OCI-LY1 (cell line): ENCODE data around the gene ADSL.

Source experiments
- H2AFZ ChIP-seq: fragments of 200-600 bp; sonication (generic), shearing (Covaris generic); 2 replicates; pipeline ENCODE4 v1.6.0; 2014; ENCODE audit warnings: antibody characterized with exemption, mild to moderate bottlenecking, low read length
- H3F3A ChIP-seq: fragments of 200-600 bp; sonication (generic), shearing (Covaris generic); 2 replicates; pipeline ENCODE4 v1.6.0; 2014; ENCODE audit warnings: mild to moderate bottlenecking, antibody characterized with exemption, low read length, moderate library complexity; ENCODE audit not compliant: insufficient read depth
- H3K27ac ChIP-seq: fragments of 200-600 bp; sonication (generic); 2 replicates; pipeline ENCODE4 v1.5.1; 2014; ENCODE audit warnings: low read length, mixed run types, mild to moderate bottlenecking, low read depth; ENCODE audit not compliant: poor library complexity, severe bottlenecking
- H3K27me3 ChIP-seq: fragments of 200-600 bp; sonication (generic); 2 replicates; pipeline ENCODE4 v1.6.0; 2014; ENCODE audit warnings: antibody characterized with exemption, mild to moderate bottlenecking, low read length, moderate library complexity; ENCODE audit not compliant: insufficient read depth
- H3K36me3 ChIP-seq: fragments of 200-600 bp; sonication (generic); 2 replicates; pipeline ENCODE4 v1.6.1; 2014; ENCODE audit warnings: mild to moderate bottlenecking, antibody characterized with exemption, low read length, moderate library complexity, mixed read lengths; ENCODE audit not compliant: insufficient read depth
- H3K4me1 ChIP-seq: fragments of 200-600 bp; sonication (generic); 2 replicates; pipeline ENCODE4 v1.5.1; 2014; ENCODE audit warnings: mild to moderate bottlenecking, low read length, moderate library complexity; ENCODE audit not compliant: insufficient read depth, severe bottlenecking
- H3K4me2 ChIP-seq: fragments of 200-600 bp; sonication (generic), shearing (Covaris generic); 2 replicates; pipeline ENCODE4 v1.6.1; 2014; ENCODE audit warnings: low read length
- H3K4me3 ChIP-seq: fragments of 200-600 bp; sonication (generic); 2 replicates; pipeline ENCODE4 v1.5.1; 2014; ENCODE audit warnings: low read length, low read depth, mild to moderate bottlenecking, mixed read lengths; ENCODE audit not compliant: poor library complexity, severe bottlenecking
- H3K79me2 ChIP-seq: fragments of 200-600 bp; shearing (Covaris generic); 2 replicates; pipeline ENCODE4 v1.6.1; 2016; ENCODE audit warnings: mixed run types, low read length, mixed read lengths; ENCODE audit not compliant: insufficient read depth
- H3K9ac ChIP-seq: fragments of 200-600 bp; sonication (generic), shearing (Covaris generic); 2 replicates; pipeline ENCODE4 v1.6.1; 2014; ENCODE audit warnings: mild to moderate bottlenecking, low read length, mixed read lengths
- H3K9me2 ChIP-seq: fragments of 200-600 bp; sonication (generic), shearing (Covaris generic); 2 replicates; pipeline ENCODE4 v1.6.1; 2014; ENCODE audit warnings: low read depth, mild to moderate bottlenecking, low read length, mixed read lengths
- H3K9me3 ChIP-seq: fragments of 200-600 bp; shearing (Covaris generic); 2 replicates; pipeline ENCODE4 v1.6.1; 2014; ENCODE audit warnings: low read length, mixed read lengths
- H4K20me1 ChIP-seq: fragments of 200-600 bp; sonication (generic), shearing (Covaris generic); 2 replicates; pipeline ENCODE4 v1.6.0; 2016; ENCODE audit warnings: mild to moderate bottlenecking, low read length; ENCODE audit not compliant: insufficient read depth
- CTCF ChIP-seq: fragments of 200-600 bp; sonication (generic), shearing (Covaris generic); IDR thresholded peaks from 2 replicates; pipeline ENCODE4 v1.5.1; 2017; ENCODE audit warnings: mild to moderate bottlenecking, antibody characterized with exemption, low read length, moderate library complexity, mixed read lengths
- EZH2 ChIP-seq: fragments of 200-600 bp; sonication (generic), shearing (Covaris generic); IDR thresholded peaks from 2 replicates; pipeline ENCODE4 v1.8.0; 2017; ENCODE audit warnings: borderline replicate concordance, mixed run types, mild to moderate bottlenecking, antibody characterized with exemption, low read length, moderate library complexity, mixed read lengths

Gene ADSL

GRCh38 chr22:40363059-40363458, 16.8 kb downstream of the ADSL start:
- Histone ChIP-seq H3K27me3 (no peaks in the 10 kb centered on the region), H3K4me1 (no peaks in the 10 kb centered on the region), H3K9ac (no peak overlapping the region), H3K4me3 (no peak overlapping the region), H3K79me2 (no peaks in the 10 kb centered on the region), H3K36me3 (peaks cover 100% of the 10 kb centered on the region), H4K20me1 (no peaks in the 10 kb centered on the region), H2AFZ (no peak overlapping the region), H3K9me2 (no peaks in the 10 kb centered on the region), H3K4me2 (no peak overlapping the region), H3F3A (0 out of 2 replicates have a peak, but pooled peaks cover 3% of the 10 kb centered on the region), H3K27ac (no peak overlapping the region), H3K9me3 (no peaks in the 10 kb centered on the region)
- TF ChIP-seq CTCF: no peak
- no peak for TF ChIP-seq EZH2

DNA sequence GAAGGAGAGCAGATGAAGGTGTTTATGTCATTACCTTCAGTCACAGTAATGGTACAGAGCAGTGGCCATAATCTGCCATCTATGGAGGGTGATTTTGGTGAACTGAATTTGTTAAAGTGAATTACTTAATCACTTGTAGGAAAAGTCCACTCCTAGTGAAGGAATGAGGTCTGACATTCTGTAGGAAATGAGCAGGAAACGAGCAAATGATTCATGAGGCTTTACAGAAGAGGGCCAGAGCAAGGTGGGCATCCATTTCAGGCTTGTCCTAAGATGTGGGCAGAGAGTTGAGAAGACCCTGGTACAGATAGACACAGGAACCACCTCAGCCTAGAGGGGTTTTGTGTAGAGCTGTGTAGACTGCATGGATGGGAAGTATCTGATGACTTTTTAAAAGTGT, 18.1 kb downstream of the ADSL start:
- H3K4me3 ChIP-seq: no peak overlapping the region
- no peaks in the 10 kb centered on the region for H3K79me2 ChIP-seq
- no peaks in the 10 kb centered on the region for H3K9me3 ChIP-seq
- no peaks in the 10 kb centered on the region for H3K4me1 ChIP-seq
- no peak overlapping the region for H3K4me2 ChIP-seq
- H3K36me3 ChIP-seq: peaks cover 94% of the 10 kb centered on the region
- no peak overlapping the region for H2AFZ ChIP-seq
- H3K27me3 ChIP-seq: no peaks in the 10 kb centered on the region
- no peaks in the 10 kb centered on the region for H3K9me2 ChIP-seq
- H3F3A ChIP-seq: 0 out of 2 replicates have a peak, but pooled peaks cover 3% of the 10 kb centered on the region
- no peak overlapping the region for H3K27ac ChIP-seq
- no peak overlapping the region for H3K9ac ChIP-seq
- no peaks in the 10 kb centered on the region for H4K20me1 ChIP-seq
- no peak for TF ChIP-seq CTCF
- no peak for TF ChIP-seq EZH2

DNA sequence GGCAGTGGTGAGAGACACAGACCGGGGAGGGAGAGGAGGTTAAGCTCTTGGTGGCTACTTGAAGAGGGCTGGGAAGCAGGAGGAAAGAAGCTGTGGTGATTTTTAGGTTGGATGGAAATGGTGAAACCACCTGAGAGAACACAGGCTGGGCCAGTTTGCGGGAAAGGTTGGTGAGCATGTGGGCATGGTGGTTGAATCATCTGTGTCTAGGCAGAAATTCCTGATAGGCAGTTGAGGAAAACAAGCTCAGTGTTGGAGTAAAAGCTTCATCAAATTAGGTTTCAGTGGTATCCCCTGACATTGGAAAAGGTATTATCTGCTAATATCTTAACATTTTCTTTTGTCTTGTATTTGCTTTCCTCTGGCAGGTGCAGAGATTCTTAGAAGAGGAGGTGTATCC, 19.8 kb downstream of the ADSL start:
- no peaks in the 10 kb centered on the region for H3K27me3 ChIP-seq
- no peak overlapping the region for H3K27ac ChIP-seq
- TF ChIP-seq EZH2 (no peak), CTCF (no peak)
- H3K79me2 ChIP-seq: peaks cover 2% of the 10 kb centered on the region; the same call in 1 of the 2 replicates
- H3K9ac ChIP-seq: no peak overlapping the region
- peaks cover 82% of the 10 kb centered on the region for H3K36me3 ChIP-seq
- no peak overlapping the region for H3K4me2 ChIP-seq
- no peaks in the 10 kb centered on the region for H3K9me2 ChIP-seq
- no peaks in the 10 kb centered on the region for H4K20me1 ChIP-seq
- H3F3A ChIP-seq: peaks cover 6% of the 10 kb centered on the region
- H3K9me3 ChIP-seq: no peaks in the 10 kb centered on the region
- no peaks in the 10 kb centered on the region for H3K4me1 ChIP-seq
- no peak overlapping the region for H3K4me3 ChIP-seq
- no peak overlapping the region for H2AFZ ChIP-seq
